Endothelial cell (in vitro differentiated cells): ENCODE data around the gene PANX2. TPM values are rescaled to one million over a fixed set of nuclear protein-coding genes. Genes with fewer than 3 reads are reported as not detected.
"Not testable (repeated sequence)": the region's sequence is repeated elsewhere in the genome, so short reads cannot be mapped to it uniquely, and the experiment has no call there.

Source experiments
- DNase-seq: peaks from one replicate; pipeline ENCODE4 v3.0.0; 2021; ENCODE audit warnings: low spot score
- H3K27ac Mint-ChIP-seq: one replicate; pipeline ENCODE4 v1.8.0; 2021; ENCODE audit warnings: mixed read lengths, inconsistent platforms; ENCODE audit not compliant: unreplicated experiment
- H3K27me3 Mint-ChIP-seq: one replicate; pipeline ENCODE4 v1.8.0; 2021; ENCODE audit warnings: mild to moderate bottlenecking, moderate library complexity, mixed read lengths, inconsistent platforms; ENCODE audit not compliant: unreplicated experiment
- H3K36me3 Mint-ChIP-seq: one replicate; pipeline ENCODE4 v1.8.0; 2021; ENCODE audit warnings: mild to moderate bottlenecking, low read depth, mixed read lengths, inconsistent platforms; ENCODE audit not compliant: unreplicated experiment
- H3K4me1 Mint-ChIP-seq: one replicate; pipeline ENCODE4 v1.8.0; 2021; ENCODE audit warnings: mild to moderate bottlenecking, mixed read lengths, inconsistent platforms; ENCODE audit not compliant: unreplicated experiment
- H3K4me3 Mint-ChIP-seq: one replicate; pipeline ENCODE4 v1.8.0; 2021; ENCODE audit warnings: mild to moderate bottlenecking, mixed read lengths, inconsistent platforms; ENCODE audit not compliant: unreplicated experiment
- H3K9me3 Mint-ChIP-seq: one replicate; pipeline ENCODE4 v1.8.0; 2021; ENCODE audit warnings: mixed read lengths, inconsistent platforms; ENCODE audit not compliant: unreplicated experiment
- CTCF ChIP-seq: fragments of 200-600 bp; sonication (generic); IDR thresholded peaks from one replicate; pipeline ENCODE4 v1.5.0; 2021; ENCODE audit warnings: antibody characterized with exemption; ENCODE audit not compliant: unreplicated experiment
- total RNA-seq: library from RNA; stranded (reverse); fragmentation: NEBNext Ultra II Directional; extraction: Animal tissue kit (Norgen Biotek cat#: 25700); gene quantifications from one replicate; pipeline ENCODE4 v1.2.1, GENCODE V29; 2021; ENCODE audit not compliant: unreplicated experiment

The PANX2 gene
- total RNA-seq, 1 donor from 2014 or later = 0.87 TPM

GRCh38 chr22:50146439-50147238 is 23.9 kb upstream of the PANX2 start:
- Mint-ChIP-seq H3K4me3 (no peak overlapping the region), H3K9me3 (no peaks in the 10 kb centered on the region), H3K27me3 (peaks cover 3% of the 10 kb centered on the region), H3K27ac (no peak overlapping the region), H3K4me1 (peaks cover 2% of the 10 kb centered on the region), H3K36me3 (no peaks in the 10 kb centered on the region)
- no peak for DNase-seq
- no peak for TF ChIP-seq CTCF

- not testable (repeated sequence) for H3K9me3 Mint-ChIP-seq, H3K36me3 Mint-ChIP-seq, H3K4me1 Mint-ChIP-seq, H3K27me3 Mint-ChIP-seq, DNase-seq, H3K27ac Mint-ChIP-seq, H3K4me3 Mint-ChIP-seq
These were observed 23.0 kb upstream of the PANX2 start for GRCh38 chr22:50147258-50148165.

GRCh38 chr22:50148166-50148500 is 22.4 kb upstream of the PANX2 start:
- Mint-ChIP-seq H3K27ac (no peak overlapping the region), H3K9me3 (no peaks in the 10 kb centered on the region), H3K4me1 (no peaks in the 10 kb centered on the region), H3K4me3 (no peak overlapping the region), H3K27me3 (peaks cover 4% of the 10 kb centered on the region), H3K36me3 (no peaks in the 10 kb centered on the region)
- no peak for DNase-seq
- TF ChIP-seq CTCF = no peak

- H3K36me3 Mint-ChIP-seq = no peaks in the 10 kb centered on the region
- H3K4me3 Mint-ChIP-seq = no peak overlapping the region
- H3K27ac Mint-ChIP-seq = no peak overlapping the region
- H3K4me1 Mint-ChIP-seq = no peaks in the 10 kb centered on the region
- peak; percentile 60 for TF ChIP-seq CTCF
- H3K9me3 Mint-ChIP-seq = no peaks in the 10 kb centered on the region
- peak; percentile 67 for DNase-seq
- H3K27me3 Mint-ChIP-seq = peaks cover 4% of the 10 kb centered on the region
These were observed 21.4 kb upstream of the PANX2 start for GRCh38 chr22:50148991-50149721.
